HEK293 (cell line): ENCODE data around the gene TSR1.
A peak's percentile ranks its signal among the peaks of the same experiment; 100 is the strongest.

Experiments
- CTCF ChIA-PET: fragments of 350-600 bp; formaldehyde crosslinking; extraction: SDS; loops from one replicate; lab custom pipeline; 2021; ENCODE audit warnings: antibody characterized with exemption; lab: Yijun Ruan, JAX
- POLR2A ChIA-PET: fragments of 300-600 bp; formaldehyde crosslinking; extraction: SDS; loops from one replicate; lab custom pipeline; 2020; ENCODE audit warnings: antibody characterized with exemption, inconsistent platforms; lab: Yijun Ruan, JAX
- H3K27ac ChIP-seq: fragments of 200-500 bp; sonication (Bioruptor generic); 2 replicates; pipeline ENCODE4 v1.5.1; 2014; ENCODE audit warnings: low read depth, low read length, control low read depth, inconsistent platforms; ENCODE audit errors: extremely low read depth
- H3K36me3 ChIP-seq, 2 experiments: fragments of 200-500 bp in 1 of 2; sonication (Bioruptor generic) in 1 of 2; 1 replicate in 1 of 2; 2 replicates in 1 of 2; pipeline ENCODE4 v1.5.1; 2014 to 2017; ENCODE audit warnings: inconsistent platforms in 2 of 2, low read length in 2 of 2; ENCODE audit not compliant: control insufficient read depth in 2 of 2, insufficient read depth in 1 of 2
- H3K4me1 ChIP-seq: fragments of 200-500 bp; sonication (Bioruptor generic); 2 replicates; pipeline ENCODE4 v1.5.1; 2014; ENCODE audit warnings: mild to moderate bottlenecking, low read length, inconsistent platforms; ENCODE audit not compliant: control insufficient read depth, insufficient read depth
- H3K4me3 ChIP-seq: 2 replicates; pipeline ENCODE4 v1.5.1; 2011; ENCODE audit warnings: low read depth, mild to moderate bottlenecking, control low read depth, low read length, moderate library complexity
- H3K9me3 ChIP-seq: fragments of 200-500 bp; sonication (Bioruptor generic); 2 replicates; pipeline ENCODE4 v1.5.1; 2014; ENCODE audit warnings: low read depth, low read length, inconsistent platforms; ENCODE audit not compliant: control insufficient read depth, insufficient read depth
- FEZF1 ChIP-seq: fragments of 450-650 bp; formaldehyde crosslinking; IDR thresholded peaks from 2 replicates; pipeline ENCODE4 v1.5.1; 2016; ENCODE audit warnings: missing biosample characterization, missing genetic modification characterization
- GLI2 ChIP-seq: fragments of 450-650 bp; formaldehyde crosslinking; IDR thresholded peaks from 2 replicates; pipeline ENCODE4; 2017; ENCODE audit warnings: missing biosample characterization, missing genetic modification characterization, low read depth, borderline replicate concordance
- GLIS2 ChIP-seq: fragments of 450-650 bp; formaldehyde crosslinking; IDR thresholded peaks from 2 replicates; pipeline ENCODE4 v1.5.1; 2016; ENCODE audit warnings: missing biosample characterization, missing genetic modification characterization
- KLF8 ChIP-seq: fragments of 450-650 bp; formaldehyde crosslinking; IDR thresholded peaks from 2 replicates; pipeline ENCODE4 v1.5.1; 2016; ENCODE audit warnings: missing biosample characterization, missing genetic modification characterization
- YY1 ChIP-seq: fragments of 450-650 bp; formaldehyde crosslinking; IDR thresholded peaks from 2 replicates; pipeline ENCODE4 v1.5.1; 2018; ENCODE audit warnings: missing biosample characterization, missing genetic modification characterization
- ZBTB8A ChIP-seq: fragments of 450-650 bp; formaldehyde crosslinking; IDR thresholded peaks from 2 replicates; pipeline ENCODE4 v1.5.1; 2016; ENCODE audit warnings: missing biosample characterization, missing genetic modification characterization
- ZNF23 ChIP-seq: fragments of 450-650 bp; formaldehyde crosslinking; IDR thresholded peaks from 2 replicates; pipeline ENCODE4 v1.5.1; 2016; ENCODE audit warnings: missing biosample characterization, missing genetic modification characterization, borderline replicate concordance
- ZNF416 ChIP-seq: fragments of 450-650 bp; formaldehyde crosslinking; IDR thresholded peaks from 2 replicates; pipeline ENCODE4 v1.5.1; 2016; ENCODE audit warnings: missing biosample characterization, missing genetic modification characterization
- ZNF549 ChIP-seq: fragments of 450-650 bp; IDR thresholded peaks from 2 replicates; pipeline ENCODE4 v1.5.1; 2018; ENCODE audit warnings: missing biosample characterization, missing genetic modification characterization, mild to moderate bottlenecking, inconsistent platforms, moderate library complexity
- ZNF560 ChIP-seq: fragments of 450-650 bp; formaldehyde crosslinking; IDR thresholded peaks from 2 replicates; pipeline ENCODE4 v1.5.1; 2017; ENCODE audit warnings: missing biosample characterization, missing genetic modification characterization, borderline replicate concordance
- ZNF585B ChIP-seq: fragments of 450-650 bp; formaldehyde crosslinking; IDR thresholded peaks from 2 replicates; pipeline ENCODE4 v1.5.1; 2016; ENCODE audit warnings: missing biosample characterization, missing genetic modification characterization
- ZNF626 ChIP-seq: fragments of 450-650 bp; sonication (Bioruptor Pico); formaldehyde crosslinking; IDR thresholded peaks from 2 replicates; pipeline ENCODE4 v1.5.1; 2018; ENCODE audit warnings: missing biosample characterization, missing genetic modification characterization, inconsistent platforms
- TF ChIP-seq, protein P1 (sequence below): fragments of 450-650 bp; formaldehyde crosslinking; IDR thresholded peaks from 2 replicates; pipeline ENCODE4; 2016; ENCODE audit warnings: missing biosample characterization, missing genetic modification characterization
- TF ChIP-seq, protein P2 (sequence below): fragments of 450-650 bp; formaldehyde crosslinking; IDR thresholded peaks from 2 replicates; pipeline ENCODE4 v1.5.1; 2017; ENCODE audit warnings: missing biosample characterization, missing genetic modification characterization
- TF ChIP-seq, protein P3 (sequence below): fragments of 450-650 bp; formaldehyde crosslinking; IDR thresholded peaks from 2 replicates; pipeline ENCODE4 v1.5.1; 2017; ENCODE audit warnings: missing biosample characterization, missing genetic modification characterization
- TF ChIP-seq, protein P4 (sequence below): fragments of 450-650 bp; formaldehyde crosslinking; IDR thresholded peaks from 2 replicates; pipeline ENCODE4 v1.5.1; 2016; ENCODE audit warnings: missing biosample characterization, missing genetic modification characterization

Gene TSR1

DNA sequence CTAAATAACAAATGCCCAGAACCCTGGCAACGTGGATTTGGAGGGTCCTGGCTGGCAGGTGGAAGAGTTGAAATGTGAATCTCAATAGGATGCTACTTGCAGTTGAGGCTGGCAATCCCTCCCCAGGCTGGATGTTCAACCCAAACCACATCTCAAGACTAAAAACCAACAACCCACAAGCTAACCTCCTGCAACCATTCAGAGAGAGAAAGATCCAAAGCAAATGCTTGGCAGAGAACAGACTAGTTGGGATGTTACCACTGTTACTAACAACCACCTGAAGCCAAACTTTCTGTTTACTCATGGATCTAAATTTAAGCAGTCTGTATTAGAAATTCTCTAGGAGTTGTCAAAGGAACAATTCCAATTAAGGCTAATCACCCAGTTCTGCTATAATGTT is 60.5 kb downstream of the TSR1 start:
- Histone ChIP-seq H3K36me3 (peaks cover 53 to 69% of the 10 kb centered on the region in 2 experiments), H3K27ac (no peak overlapping the region), H3K4me3 (no peak overlapping the region)
- TF ChIP-seq FEZF1 (tag by site-specific recombination) (no peak), ZNF23 (tag by site-specific recombination) (no peak), ZNF416 (tag by site-specific recombination) (no peak), KLF8 (tag by site-specific recombination) (no peak), ZNF585B (no peak), GLI2 (tag by site-specific recombination) (no peak), GLIS2 (tag by site-specific recombination) (no peak), ZNF560 (tag by site-specific recombination) (no peak), ZBTB8A (tag by site-specific recombination) (no peak), YY1 (tag by site-specific recombination) (no peak), ZNF549 (tag by site-specific recombination) (no peak), ZNF626 (tag by site-specific recombination) (no peak)
- TF ChIP-seq, protein P1, sequence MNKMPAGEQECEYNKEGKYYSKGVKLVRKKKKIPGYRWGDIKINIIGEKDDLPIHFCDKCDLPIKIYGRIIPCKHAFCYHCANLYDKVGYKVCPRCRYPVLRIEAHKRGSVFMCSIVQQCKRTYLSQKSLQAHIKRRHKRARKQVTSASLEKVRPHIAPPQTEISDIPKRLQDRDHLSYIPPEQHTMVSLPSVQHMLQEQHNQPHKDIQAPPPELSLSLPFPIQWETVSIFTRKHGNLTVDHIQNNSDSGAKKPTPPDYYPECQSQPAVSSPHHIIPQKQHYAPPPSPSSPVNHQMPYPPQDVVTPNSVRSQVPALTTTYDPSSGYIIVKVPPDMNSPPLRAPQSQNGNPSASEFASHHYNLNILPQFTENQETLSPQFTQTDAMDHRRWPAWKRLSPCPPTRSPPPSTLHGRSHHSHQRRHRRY (tag by site-specific recombination) = no peak
- TF ChIP-seq, protein P2, sequence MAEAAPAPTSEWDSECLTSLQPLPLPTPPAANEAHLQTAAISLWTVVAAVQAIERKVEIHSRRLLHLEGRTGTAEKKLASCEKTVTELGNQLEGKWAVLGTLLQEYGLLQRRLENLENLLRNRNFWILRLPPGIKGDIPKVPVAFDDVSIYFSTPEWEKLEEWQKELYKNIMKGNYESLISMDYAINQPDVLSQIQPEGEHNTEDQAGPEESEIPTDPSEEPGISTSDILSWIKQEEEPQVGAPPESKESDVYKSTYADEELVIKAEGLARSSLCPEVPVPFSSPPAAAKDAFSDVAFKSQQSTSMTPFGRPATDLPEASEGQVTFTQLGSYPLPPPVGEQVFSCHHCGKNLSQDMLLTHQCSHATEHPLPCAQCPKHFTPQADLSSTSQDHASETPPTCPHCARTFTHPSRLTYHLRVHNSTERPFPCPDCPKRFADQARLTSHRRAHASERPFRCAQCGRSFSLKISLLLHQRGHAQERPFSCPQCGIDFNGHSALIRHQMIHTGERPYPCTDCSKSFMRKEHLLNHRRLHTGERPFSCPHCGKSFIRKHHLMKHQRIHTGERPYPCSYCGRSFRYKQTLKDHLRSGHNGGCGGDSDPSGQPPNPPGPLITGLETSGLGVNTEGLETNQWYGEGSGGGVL (tag by site-specific recombination) = no peak
- TF ChIP-seq, protein P3, sequence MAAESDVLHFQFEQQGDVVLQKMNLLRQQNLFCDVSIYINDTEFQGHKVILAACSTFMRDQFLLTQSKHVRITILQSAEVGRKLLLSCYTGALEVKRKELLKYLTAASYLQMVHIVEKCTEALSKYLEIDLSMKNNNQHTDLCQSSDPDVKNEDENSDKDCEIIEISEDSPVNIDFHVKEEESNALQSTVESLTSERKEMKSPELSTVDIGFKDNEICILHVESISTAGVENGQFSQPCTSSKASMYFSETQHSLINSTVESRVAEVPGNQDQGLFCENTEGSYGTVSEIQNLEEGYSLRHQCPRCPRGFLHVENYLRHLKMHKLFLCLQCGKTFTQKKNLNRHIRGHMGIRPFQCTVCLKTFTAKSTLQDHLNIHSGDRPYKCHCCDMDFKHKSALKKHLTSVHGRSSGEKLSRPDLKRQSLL = no peak
- TF ChIP-seq, all 188 proteins: peak for 0
- ChIA-PET CTCF (no interaction called here), POLR2A (no interaction called here)
- Histone ChIP-seq H3K4me1 (no peaks in the 10 kb centered on the region), H3K9me3 (no peaks in the 10 kb centered on the region)

DNA sequence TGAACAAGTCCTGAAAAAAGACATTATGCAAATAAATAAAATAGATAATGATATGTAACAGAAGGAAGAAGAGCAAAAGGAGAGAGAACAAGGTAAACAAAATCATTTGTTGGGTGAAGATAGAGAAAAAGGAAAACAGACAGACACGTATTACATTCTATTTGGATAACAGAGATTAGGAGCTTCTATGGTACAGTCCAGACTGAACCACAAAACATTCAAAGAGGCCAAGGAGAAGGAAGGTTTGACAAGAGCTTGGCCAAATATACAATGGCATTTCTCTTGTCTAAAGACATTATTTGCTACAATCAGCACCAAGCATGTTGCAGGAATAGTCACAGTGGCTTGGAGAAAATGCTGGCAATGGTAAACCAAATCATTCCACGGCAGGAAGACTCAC is 61.8 kb downstream of the TSR1 start:
- H3K27ac ChIP-seq = no peak overlapping the region
- H3K9me3 ChIP-seq = no peaks in the 10 kb centered on the region
- no peak overlapping the region for H3K4me3 ChIP-seq
- H3K36me3 ChIP-seq = peaks cover 51 to 70% of the 10 kb centered on the region in 2 experiments
- TF ChIP-seq, protein P2 (tag by site-specific recombination) = no peak
- TF ChIP-seq, protein P4, sequence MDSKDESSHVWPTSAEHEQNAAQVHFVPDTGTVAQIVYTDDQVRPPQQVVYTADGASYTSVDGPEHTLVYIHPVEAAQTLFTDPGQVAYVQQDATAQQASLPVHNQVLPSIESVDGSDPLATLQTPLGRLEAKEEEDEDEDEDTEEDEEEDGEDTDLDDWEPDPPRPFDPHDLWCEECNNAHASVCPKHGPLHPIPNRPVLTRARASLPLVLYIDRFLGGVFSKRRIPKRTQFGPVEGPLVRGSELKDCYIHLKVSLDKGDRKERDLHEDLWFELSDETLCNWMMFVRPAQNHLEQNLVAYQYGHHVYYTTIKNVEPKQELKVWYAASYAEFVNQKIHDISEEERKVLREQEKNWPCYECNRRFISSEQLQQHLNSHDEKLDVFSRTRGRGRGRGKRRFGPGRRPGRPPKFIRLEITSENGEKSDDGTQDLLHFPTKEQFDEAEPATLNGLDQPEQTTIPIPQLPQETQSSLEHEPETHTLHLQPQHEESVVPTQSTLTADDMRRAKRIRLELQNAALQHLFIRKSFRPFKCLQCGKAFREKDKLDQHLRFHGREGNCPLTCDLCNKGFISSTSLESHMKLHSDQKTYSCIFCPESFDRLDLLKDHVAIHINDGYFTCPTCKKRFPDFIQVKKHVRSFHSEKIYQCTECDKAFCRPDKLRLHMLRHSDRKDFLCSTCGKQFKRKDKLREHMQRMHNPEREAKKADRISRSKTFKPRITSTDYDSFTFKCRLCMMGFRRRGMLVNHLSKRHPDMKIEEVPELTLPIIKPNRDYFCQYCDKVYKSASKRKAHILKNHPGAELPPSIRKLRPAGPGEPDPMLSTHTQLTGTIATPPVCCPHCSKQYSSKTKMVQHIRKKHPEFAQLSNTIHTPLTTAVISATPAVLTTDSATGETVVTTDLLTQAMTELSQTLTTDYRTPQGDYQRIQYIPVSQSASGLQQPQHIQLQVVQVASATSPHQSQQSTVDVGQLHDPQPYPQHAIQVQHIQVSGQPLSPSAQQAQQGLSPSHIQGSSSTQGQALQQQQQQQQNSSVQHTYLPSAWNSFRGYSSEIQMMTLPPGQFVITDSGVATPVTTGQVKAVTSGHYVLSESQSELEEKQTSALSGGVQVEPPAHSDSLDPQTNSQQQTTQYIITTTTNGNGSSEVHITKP (tag by site-specific recombination) = peak; percentile 81
- H3K4me1 ChIP-seq = no peaks in the 10 kb centered on the region
- ChIA-PET CTCF (no interaction called here), POLR2A (no interaction called here)
